Adrenal gland (tissue), 5 donors: ENCODE measurements around the gene ENTREP1.

Source experiments
- POLR2A ChIP-seq, 2 donors: fragments of 450-650 bp; IDR thresholded peaks; one replicate each; pipeline ENCODE4 v1.6.1; 2017; ENCODE audit warnings: antibody characterized with exemption in 2 of 2, mild to moderate bottlenecking in 2 of 2, moderate library complexity in 1 of 2
- TF ChIP-seq, protein P1 (sequence below), 6 experiments: fragments of 450-650 bp in 4 of 6; fragments of 200-600 bp in 2 of 6; sonication (generic) in 1 of 6; IDR thresholded peaks; 1 replicate in 5 of 6; 2 replicates in 1 of 6; pipeline versions ENCODE4 v1.5.1 to v1.8.0; 2016 to 2021; ENCODE audit warnings: antibody characterized with exemption in 6 of 6, mild to moderate bottlenecking in 2 of 6, moderate library complexity in 1 of 6
- donor health status: DM: no; HTN: no; CAD: no.

DNA sequence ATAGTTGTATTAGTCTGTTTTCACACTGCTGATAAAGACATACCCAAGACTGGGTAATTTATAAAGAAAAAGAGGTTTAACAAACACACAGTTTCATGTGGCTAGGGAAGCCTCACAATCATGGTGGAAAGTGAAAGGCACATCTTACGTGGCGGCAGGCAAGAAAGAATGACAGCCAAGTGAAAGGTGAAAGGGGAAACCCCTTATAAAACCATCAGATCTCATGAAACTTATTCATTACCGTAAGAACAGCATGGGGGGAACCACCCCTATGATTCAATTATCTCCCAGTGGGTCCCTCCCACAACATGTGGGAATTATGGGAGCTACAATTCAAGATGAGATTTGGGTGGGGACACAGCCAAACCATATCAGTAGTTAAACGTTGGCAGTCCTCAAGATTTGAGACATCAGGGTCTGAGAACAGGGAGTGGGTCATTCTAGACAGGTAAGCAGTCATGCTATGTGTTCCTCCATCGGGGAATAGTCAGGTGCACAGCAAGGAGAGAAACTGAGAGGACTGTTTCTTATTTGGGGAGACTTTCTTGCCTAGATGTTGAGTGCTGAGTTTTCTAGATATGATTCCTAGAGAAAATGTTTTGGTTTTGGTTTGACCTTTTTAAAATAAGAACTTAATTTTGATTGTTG is 45.8 kb upstream of the ENTREP1 start:
- TF ChIP-seq, protein P1, sequence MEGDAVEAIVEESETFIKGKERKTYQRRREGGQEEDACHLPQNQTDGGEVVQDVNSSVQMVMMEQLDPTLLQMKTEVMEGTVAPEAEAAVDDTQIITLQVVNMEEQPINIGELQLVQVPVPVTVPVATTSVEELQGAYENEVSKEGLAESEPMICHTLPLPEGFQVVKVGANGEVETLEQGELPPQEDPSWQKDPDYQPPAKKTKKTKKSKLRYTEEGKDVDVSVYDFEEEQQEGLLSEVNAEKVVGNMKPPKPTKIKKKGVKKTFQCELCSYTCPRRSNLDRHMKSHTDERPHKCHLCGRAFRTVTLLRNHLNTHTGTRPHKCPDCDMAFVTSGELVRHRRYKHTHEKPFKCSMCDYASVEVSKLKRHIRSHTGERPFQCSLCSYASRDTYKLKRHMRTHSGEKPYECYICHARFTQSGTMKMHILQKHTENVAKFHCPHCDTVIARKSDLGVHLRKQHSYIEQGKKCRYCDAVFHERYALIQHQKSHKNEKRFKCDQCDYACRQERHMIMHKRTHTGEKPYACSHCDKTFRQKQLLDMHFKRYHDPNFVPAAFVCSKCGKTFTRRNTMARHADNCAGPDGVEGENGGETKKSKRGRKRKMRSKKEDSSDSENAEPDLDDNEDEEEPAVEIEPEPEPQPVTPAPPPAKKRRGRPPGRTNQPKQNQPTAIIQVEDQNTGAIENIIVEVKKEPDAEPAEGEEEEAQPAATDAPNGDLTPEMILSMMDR (IDR thresholded peaks at IDR 0.05), result no peak
- TF ChIP-seq POLR2A (IDR thresholded peaks at IDR 0.05), result no peak
